GM06990 (cell line): ENCODE measurements around the gene RBM43.

Experiments used
- DNase-seq: peaks from one replicate; pipeline ENCODE4 v3.0.0-alpha.2; 2011; ENCODE audit not compliant: insufficient read length; ENCODE audit errors: extremely low read depth
- H3K27me3 ChIP-seq: replicated peaks from 2 replicates; pipeline ENCODE4 v1.6.0; 2011; ENCODE audit warnings: low read length; ENCODE audit not compliant: control insufficient read depth, insufficient read depth
- H3K36me3 ChIP-seq: 2 replicates; pipeline ENCODE4 v1.5.1; 2011; ENCODE audit warnings: low read length; ENCODE audit not compliant: control insufficient read depth, insufficient read depth
- H3K4me3 ChIP-seq: replicated peaks from 2 replicates; pipeline ENCODE4 v1.5.1; 2011; ENCODE audit warnings: low read depth, mild to moderate bottlenecking, control low read depth, low read length
- TF ChIP-seq, protein P1 (sequence below): IDR thresholded peaks from 2 replicates; pipeline ENCODE4 v1.5.1; 2011; ENCODE audit warnings: low read length, control low read depth, mild to moderate bottlenecking, inconsistent platforms; ENCODE audit not compliant: insufficient read depth, poor library complexity, severe bottlenecking

RBM43 gene

DNA sequence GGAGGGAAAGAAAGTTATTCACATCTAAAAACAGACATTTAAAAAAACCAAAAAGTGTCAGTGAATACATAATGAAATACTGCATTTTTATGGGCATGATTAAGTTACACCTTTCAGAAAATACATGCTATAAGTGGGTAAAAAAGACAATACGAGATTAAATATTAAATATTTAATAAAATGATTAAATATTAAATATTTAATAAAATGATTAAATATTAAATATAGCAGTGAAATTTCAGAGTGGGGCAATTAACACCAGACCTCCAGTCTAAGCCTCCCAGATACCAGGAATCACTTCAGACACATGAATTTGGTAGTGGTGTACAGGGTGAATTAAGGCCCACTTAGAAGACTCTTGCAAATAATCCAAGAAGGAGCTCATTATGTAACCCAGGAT lies 15.5 kb downstream of the RBM43 start:
- DNase-seq: no peak
- Histone ChIP-seq H3K36me3 (no peaks in the 10 kb centered on the region; the same call in 1 of the 2 replicates), H3K4me3 (no peak overlapping the region), H3K27me3 (no peaks in the 10 kb centered on the region)
- TF ChIP-seq, protein P1, sequence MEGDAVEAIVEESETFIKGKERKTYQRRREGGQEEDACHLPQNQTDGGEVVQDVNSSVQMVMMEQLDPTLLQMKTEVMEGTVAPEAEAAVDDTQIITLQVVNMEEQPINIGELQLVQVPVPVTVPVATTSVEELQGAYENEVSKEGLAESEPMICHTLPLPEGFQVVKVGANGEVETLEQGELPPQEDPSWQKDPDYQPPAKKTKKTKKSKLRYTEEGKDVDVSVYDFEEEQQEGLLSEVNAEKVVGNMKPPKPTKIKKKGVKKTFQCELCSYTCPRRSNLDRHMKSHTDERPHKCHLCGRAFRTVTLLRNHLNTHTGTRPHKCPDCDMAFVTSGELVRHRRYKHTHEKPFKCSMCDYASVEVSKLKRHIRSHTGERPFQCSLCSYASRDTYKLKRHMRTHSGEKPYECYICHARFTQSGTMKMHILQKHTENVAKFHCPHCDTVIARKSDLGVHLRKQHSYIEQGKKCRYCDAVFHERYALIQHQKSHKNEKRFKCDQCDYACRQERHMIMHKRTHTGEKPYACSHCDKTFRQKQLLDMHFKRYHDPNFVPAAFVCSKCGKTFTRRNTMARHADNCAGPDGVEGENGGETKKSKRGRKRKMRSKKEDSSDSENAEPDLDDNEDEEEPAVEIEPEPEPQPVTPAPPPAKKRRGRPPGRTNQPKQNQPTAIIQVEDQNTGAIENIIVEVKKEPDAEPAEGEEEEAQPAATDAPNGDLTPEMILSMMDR: no peak

DNA sequence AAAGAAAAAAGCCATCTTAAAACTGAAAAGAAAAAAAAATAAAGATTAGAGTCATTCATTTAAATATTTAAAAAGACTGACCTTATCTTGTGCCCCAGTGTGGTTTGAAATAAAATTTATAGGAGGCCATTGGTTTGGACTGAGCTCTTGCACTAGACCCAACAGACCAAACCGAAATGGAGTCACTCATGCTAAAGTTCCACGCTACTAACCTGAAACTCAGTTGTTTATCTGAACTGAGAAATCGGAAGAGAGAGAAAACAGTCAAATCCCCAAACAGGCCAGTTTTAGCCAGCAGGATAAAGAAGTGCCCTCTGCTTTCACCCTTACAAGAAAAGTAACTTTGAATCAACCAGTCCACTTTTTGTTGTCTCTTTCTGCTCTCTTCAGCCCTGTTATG lies 18.2 kb downstream of the RBM43 start:
- DNase-seq: no peak
- no peaks in the 10 kb centered on the region for H3K36me3 ChIP-seq
- TF ChIP-seq, protein P1: no peak
- no peak overlapping the region for H3K4me3 ChIP-seq
- no peaks in the 10 kb centered on the region for H3K27me3 ChIP-seq

DNA sequence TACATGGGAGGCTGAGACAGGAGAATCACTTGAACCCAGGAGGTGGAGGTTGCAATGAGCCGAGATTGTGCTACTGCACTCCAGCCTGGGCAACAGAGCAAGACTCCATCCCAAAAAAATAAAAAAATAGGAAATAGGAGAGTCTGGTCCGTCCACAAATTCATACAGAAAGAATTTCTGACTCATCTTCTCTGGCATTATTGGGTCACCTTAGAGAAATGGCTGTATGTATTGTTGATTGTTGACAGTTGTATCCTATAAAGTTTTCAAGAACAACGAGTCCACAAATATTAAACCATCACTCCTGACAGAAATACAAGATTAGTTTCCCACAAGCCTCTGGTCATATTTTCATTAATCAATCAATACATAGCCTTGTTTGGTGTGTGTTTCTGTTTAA lies 20.4 kb downstream of the RBM43 start:
- TF ChIP-seq, protein P1: no peak
- Histone ChIP-seq H3K36me3 (no peaks in the 10 kb centered on the region), H3K4me3 (no peak overlapping the region), H3K27me3 (no peaks in the 10 kb centered on the region)
- no peak for DNase-seq

DNA sequence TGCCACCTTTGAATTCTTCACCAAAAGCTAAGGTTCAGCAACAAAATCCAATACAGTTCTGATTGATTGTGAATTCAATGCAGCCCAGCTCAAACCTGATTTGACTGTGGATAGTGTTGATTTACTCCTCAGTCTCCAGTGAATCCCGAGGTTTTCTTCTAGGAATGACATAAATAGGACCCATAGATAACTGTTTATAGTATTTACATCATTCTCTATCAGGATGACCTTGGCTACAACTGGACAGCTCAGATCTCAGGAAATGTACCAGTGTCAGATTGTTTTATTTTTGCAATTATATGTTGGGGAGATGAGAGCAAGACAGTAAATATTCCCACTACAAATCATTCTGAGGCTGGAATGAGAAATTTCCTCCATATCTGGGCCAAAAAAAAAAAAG lies 21.2 kb downstream of the RBM43 start:
- Histone ChIP-seq H3K4me3 (no peak overlapping the region), H3K36me3 (no peaks in the 10 kb centered on the region), H3K27me3 (no peaks in the 10 kb centered on the region)
- DNase-seq: no peak
- TF ChIP-seq, protein P1: no peak

DNA sequence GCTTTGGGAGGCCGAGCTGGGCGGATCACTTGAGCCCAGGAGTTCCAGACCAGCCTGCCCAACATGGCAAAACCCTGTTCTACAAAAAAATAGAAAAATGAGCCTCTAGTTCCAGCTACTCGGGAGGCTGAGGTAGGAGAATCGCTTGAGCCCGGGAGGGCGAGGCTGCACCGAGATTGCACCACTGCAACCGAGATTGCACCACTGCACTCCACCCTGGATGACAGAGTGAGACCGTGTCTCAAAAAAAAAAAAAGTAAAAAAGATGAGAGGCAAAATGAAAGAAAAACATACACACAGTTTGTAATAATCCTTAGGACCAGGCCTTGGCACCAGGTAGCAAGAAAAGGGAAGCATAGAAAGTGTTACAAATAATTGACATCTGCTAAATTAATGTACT lies 22.0 kb downstream of the RBM43 start:
- Histone ChIP-seq H3K27me3 (no peaks in the 10 kb centered on the region), H3K4me3 (no peak overlapping the region), H3K36me3 (no peaks in the 10 kb centered on the region)
- TF ChIP-seq, protein P1: no peak
- no peak for DNase-seq
